SK-N-MC (cell line): ENCODE results near the gene TAF11L7.
"Not testable (repeated sequence)": the region's sequence is repeated elsewhere in the genome, so short reads cannot be mapped to it uniquely, and the experiment has no call there.

Source experiments
- DNase-seq: peaks from one replicate; pipeline ENCODE4 v3.0.0-alpha.2; 2011; ENCODE audit warnings: low read depth, low spot score
- H3K27ac ChIP-seq: fragments of 200-600 bp; sonication (generic); 2 replicates; pipeline ENCODE4 v1.5.1; 2016; ENCODE audit warnings: mixed run types
- H3K36me3 ChIP-seq: fragments of 200-600 bp; sonication (generic); 2 replicates; pipeline ENCODE4 v1.6.1; 2017; ENCODE audit warnings: antibody characterized with exemption, low read length, mixed read lengths; ENCODE audit not compliant: insufficient read depth
- H3K4me3 ChIP-seq: fragments of 200-600 bp; sonication (generic); 2 replicates; pipeline ENCODE4 v1.5.1; 2016
- H3K9ac ChIP-seq: fragments of 200-600 bp; sonication (generic); 2 replicates; pipeline ENCODE4 v1.8.0; 2017; ENCODE audit warnings: mixed run types, mixed read lengths; ENCODE audit not compliant: insufficient read length
- H3K9me3 ChIP-seq: fragments of 200-600 bp; sonication (generic); 2 replicates; pipeline ENCODE4 v1.6.1; 2017; ENCODE audit warnings: low read depth, mild to moderate bottlenecking, antibody characterized with exemption, low read length, moderate library complexity, mixed read lengths
- EZH2 ChIP-seq: fragments of 200-600 bp; sonication (generic); IDR thresholded peaks from one replicate; pipeline ENCODE4 v1.6.1; 2017; ENCODE audit warnings: antibody characterized with exemption
- FOXP2 ChIP-seq: optimal IDR thresholded peaks from 2 replicates; pipeline ENCODE3; 2011; ENCODE audit warnings: mild to moderate bottlenecking, moderate library complexity; ENCODE audit not compliant: insufficient read depth; ENCODE audit errors: extremely low read length, control extremely low read depth
- POLR2AphosphoS5 ChIP-seq: IDR thresholded peaks from 2 replicates; pipeline ENCODE4 v1.6.1; 2012; ENCODE audit warnings: mild to moderate bottlenecking, low read depth, low read length, borderline replicate concordance

TAF11L7 gene

GRCh38 chr5:17585658-17586057 lies at the start of gene TAF11L7:
TAF11L7 (minus strand) TSS chr5:17585758.
- H3K27ac ChIP-seq, H3K36me3 ChIP-seq, H3K4me3 ChIP-seq, H3K9me3 ChIP-seq, H3K9ac ChIP-seq, DNase-seq: not testable (repeated sequence)

DNA sequence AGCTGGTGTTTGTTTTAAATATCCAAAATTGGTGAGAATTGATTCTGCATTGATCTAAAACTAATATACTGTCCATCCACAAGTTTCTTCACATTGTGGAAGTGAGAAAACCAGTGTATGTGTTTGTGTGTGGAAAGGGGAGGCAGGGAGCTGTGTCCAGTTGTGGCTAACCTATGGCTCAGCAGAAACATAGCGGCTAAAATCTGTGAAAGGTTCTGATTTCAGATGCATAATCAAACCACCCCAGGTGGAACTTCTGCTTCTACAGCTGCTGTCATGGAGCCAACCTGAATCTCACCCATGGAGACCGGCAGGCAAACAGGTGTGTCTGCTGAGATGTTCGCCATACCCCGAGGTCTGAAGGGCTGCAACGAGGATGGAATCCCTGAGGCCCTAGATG lies 48.6 kb upstream of the TAF11L7 start, which contains the start of gene TAF11L14:
Gene TAF11L14 (plus strand): TSS at position 301 of the 400 bp plus-strand sequence.
- Histone ChIP-seq H3K4me3 (no peak within 1 kb of the TSS), H3K9ac (no peak within 1 kb of the TSS), H3K9me3 (no peaks in the 10 kb centered on the region), H3K36me3 (no peaks in the 10 kb centered on the region), H3K27ac (no peak within 1 kb of the TSS)
- TF ChIP-seq FOXP2 (no peak), EZH2 (no peak), POLR2AphosphoS5 (no peak)
- DNase-seq, result no peak

DNA sequence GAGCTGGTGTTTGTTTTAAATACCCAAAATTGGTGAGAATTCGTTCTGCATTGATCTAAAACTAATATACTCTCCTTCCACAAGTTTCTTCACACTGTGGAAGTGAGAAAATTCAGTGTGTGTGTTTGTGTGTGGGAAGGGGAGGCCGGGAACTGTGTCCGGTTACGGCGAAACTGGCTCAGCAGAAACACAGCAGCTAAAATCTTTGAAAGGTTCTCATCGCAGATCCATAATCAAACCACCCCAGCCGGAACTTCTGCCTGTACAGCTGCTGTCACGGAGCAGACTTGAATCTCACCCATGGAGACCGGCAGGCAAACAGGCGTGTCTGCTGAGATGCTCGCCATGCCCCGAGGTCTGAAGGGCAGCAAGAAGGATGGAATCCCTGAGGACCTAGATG lies 46.2 kb upstream of the TAF11L7 start, which contains the start of gene TAF11L13:
Gene TAF11L13 (plus strand): TSS at position 301 of the 400 bp plus-strand sequence.
- not testable (repeated sequence) for H3K4me3 ChIP-seq, H3K36me3 ChIP-seq, H3K9me3 ChIP-seq, H3K27ac ChIP-seq, H3K9ac ChIP-seq, DNase-seq

DNA sequence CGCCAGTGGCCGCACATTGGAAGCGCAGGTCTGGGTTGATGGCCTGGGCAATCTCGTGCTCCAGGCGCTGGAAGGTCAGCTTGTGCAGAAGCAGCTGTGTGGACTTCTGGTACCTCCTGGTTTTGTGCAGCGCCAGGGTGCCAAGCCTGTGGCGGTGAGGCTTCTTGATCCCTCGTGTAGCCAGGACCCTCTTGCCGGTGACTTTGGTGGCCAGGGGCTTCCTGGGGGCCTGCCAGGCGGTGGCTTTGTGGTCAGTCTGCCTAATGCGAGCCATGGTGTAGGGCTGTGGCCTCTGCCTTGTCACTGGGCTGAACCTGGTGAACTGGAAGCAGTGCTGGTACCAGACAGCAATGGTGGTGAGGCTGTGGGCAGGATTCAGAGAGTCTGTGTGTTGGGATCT lies 40.1 kb upstream of the TAF11L7 start:
- TF ChIP-seq POLR2AphosphoS5 (no peak), FOXP2 (no peak), EZH2 (no peak)
- H3K36me3 ChIP-seq, result no peaks in the 10 kb centered on the region
- DNase-seq, result no peak
- H3K9me3 ChIP-seq, result no peaks in the 10 kb centered on the region
- no peak overlapping the region for H3K4me3 ChIP-seq
- no peak overlapping the region for H3K9ac ChIP-seq
- no peak overlapping the region for H3K27ac ChIP-seq

- no peak overlapping the region for H3K4me3 ChIP-seq
- no peak overlapping the region for H3K27ac ChIP-seq
- H3K9ac ChIP-seq, result no peak overlapping the region
- TF ChIP-seq POLR2AphosphoS5, result no peak
- TF ChIP-seq EZH2, result no peak
- H3K36me3 ChIP-seq, result no peaks in the 10 kb centered on the region
- DNase-seq, result no peak
- no peaks in the 10 kb centered on the region for H3K9me3 ChIP-seq
These were observed 35.1 kb upstream of the TAF11L7 start for GRCh38 chr5:17620627-17621026.

DNA sequence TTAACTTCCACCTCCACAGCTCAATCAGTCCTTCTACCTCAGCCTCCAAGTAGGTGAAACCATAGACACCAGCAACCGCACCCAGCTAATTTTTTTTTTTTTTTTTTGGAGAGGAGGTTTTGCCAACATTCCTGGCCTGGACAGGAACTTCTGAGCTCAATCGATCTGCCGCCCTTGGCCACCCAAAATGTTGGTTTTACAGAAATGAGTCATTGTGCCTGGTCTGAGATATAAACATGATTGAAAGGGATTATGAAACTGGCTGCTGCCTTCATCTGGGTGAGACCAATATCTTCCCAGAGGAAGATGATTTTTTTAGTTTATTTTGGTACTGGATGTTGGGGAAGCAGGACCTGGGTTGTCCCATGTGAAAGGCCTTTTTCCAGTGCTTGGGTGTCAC lies 33.8 kb upstream of the TAF11L7 start:
- H3K9me3 ChIP-seq, result no peaks in the 10 kb centered on the region
- no peak for DNase-seq
- no peak for TF ChIP-seq POLR2AphosphoS5
- TF ChIP-seq FOXP2, result no peak
- TF ChIP-seq EZH2, result no peak
- H3K27ac ChIP-seq, result no peak overlapping the region
- H3K9ac ChIP-seq, result no peak overlapping the region
- no peaks in the 10 kb centered on the region for H3K36me3 ChIP-seq
- H3K4me3 ChIP-seq, result no peak overlapping the region

DNA sequence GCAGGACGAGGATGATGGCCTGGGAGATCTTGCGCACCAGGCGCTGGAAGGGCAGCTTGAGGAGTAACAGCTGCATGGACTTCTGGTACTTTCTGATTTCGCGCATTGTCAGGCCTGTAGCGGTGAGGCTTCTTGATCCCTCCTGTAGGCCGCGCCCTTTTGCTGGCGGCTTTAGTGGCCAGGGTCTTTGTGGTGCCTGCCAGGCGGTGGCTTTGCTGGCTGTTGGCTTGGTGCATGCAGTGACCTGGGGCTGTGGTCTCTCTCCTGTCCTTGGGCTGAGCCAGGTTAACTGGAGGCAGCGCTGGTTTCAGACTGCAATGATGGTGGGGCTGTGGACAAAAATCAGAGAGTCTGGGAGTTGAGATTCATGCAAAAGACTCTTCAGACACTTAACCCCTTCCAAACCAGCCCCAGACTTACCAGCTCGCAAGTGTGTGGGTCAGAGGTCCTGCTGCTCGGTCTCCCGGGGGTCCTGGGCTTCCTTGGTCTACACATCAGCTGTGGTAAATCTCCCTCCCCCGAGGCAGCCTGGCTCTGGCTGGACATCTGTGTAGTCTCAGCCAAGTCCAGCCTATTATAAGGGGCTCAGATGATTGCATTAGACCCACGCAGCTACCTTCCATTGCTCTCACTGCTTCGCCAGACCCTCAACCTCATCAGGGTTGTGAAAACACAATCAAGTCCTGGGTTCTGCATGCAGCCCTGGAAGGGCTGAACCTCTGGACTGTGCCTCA lies 29.5 kb upstream of the TAF11L7 start:
- TF ChIP-seq EZH2 (no peak), POLR2AphosphoS5 (no peak), FOXP2 (no peak)
- DNase-seq, result no peak
- Histone ChIP-seq H3K4me3 (no peak overlapping the region), H3K9ac (no peak overlapping the region), H3K9me3 (no peaks in the 10 kb centered on the region), H3K27ac (no peak overlapping the region), H3K36me3 (no peaks in the 10 kb centered on the region)

GRCh38 chr5:17610092-17610491 lies 24.5 kb upstream of the TAF11L7 start, which contains the start of gene TAF11L12:
TAF11L12 (plus strand) TSS chr5:17610392.
- not testable (repeated sequence) for H3K9me3 ChIP-seq, DNase-seq, H3K27ac ChIP-seq

GRCh38 chr5:17607461-17607860 lies 21.9 kb upstream of the TAF11L7 start:
- not testable (repeated sequence) for H3K9ac ChIP-seq, H3K4me3 ChIP-seq, H3K36me3 ChIP-seq, H3K9me3 ChIP-seq, H3K27ac ChIP-seq, DNase-seq

More at GRCh38 chr5:17610092-17610491, 24.5 kb upstream of the TAF11L7 start, which contains the start of gene TAF11L12:
- not testable (repeated sequence) for H3K4me3 ChIP-seq, H3K36me3 ChIP-seq, H3K9ac ChIP-seq

DNA sequence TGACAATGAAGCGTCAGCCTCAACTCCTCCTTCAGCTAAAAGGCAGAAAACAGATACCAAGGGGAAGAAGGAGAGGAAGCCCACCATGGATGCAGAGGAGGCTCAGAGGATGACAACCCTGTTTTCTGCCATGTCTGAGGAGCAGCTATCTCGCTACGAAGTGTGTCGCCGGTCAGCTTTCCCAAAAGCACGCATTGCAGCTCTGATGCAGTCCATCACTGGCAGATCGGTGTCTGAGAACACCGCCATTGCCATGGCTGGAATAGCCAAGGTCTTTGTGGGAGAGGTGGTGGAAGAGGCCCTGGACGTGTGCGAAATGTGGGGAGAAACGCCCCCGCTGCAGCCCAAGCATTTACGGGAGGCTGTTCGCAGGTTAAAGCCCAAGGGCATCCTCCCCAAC lies 19.4 kb upstream of the TAF11L7 start:
- Histone ChIP-seq H3K27ac (no peak overlapping the region), H3K36me3 (no peaks in the 10 kb centered on the region), H3K9me3 (no peaks in the 10 kb centered on the region), H3K9ac (no peak overlapping the region), H3K4me3 (no peak overlapping the region)
- no peak for DNase-seq
- TF ChIP-seq POLR2AphosphoS5 (no peak), EZH2 (no peak), FOXP2 (no peak)

- H3K9ac ChIP-seq, result peak within 1 kb of the TSS; percentile 32
- not testable (repeated sequence) for DNase-seq, H3K36me3 ChIP-seq, H3K27ac ChIP-seq, H3K9me3 ChIP-seq, H3K4me3 ChIP-seq
These were observed 18.3 kb upstream of the TAF11L7 start, which contains the start of gene TAF11L11 for GRCh38 chr5:17603880-17604279. TAF11L11 (plus strand) TSS chr5:17604183.

GRCh38 chr5:17597728-17598127 lies 12.2 kb upstream of the TAF11L7 start, which contains the start of gene TAF11L10:
TAF11L10 (minus strand) TSS chr5:17597828.
- not testable (repeated sequence) for H3K4me3 ChIP-seq, DNase-seq, H3K36me3 ChIP-seq, H3K9ac ChIP-seq, H3K27ac ChIP-seq, H3K9me3 ChIP-seq

DNA sequence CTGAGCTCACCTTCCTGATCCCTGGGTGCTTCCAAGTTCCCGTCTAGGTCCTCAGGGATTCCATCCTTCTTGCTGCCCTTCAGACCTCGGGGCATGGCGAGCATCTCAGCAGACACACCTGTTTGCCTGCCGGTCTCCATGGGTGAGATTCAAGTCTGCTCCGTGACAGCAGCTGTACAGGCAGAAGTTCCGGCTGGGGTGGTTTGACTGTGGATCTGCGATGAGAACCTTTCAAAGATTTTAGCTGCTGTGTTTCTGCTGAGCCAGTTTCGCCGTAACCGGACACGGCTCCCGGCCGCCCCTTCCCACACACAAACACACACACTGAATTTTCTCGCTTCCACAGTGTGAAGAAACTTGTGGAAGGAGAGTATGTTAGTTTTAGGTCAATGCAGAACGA lies 8.7 kb upstream of the TAF11L7 start, which contains the start of gene TAF11L9:
Gene TAF11L9 (minus strand): TSS at position 140 of the 400 bp plus-strand sequence.
- not testable (repeated sequence) for H3K4me3 ChIP-seq, H3K27ac ChIP-seq, H3K36me3 ChIP-seq, H3K9ac ChIP-seq, DNase-seq, H3K9me3 ChIP-seq

GRCh38 chr5:17590860-17591259 lies 5.3 kb upstream of the TAF11L7 start, which contains the start of gene TAF11L8:
TAF11L8 (minus strand) TSS chr5:17590960.
- not testable (repeated sequence) for H3K4me3 ChIP-seq, H3K36me3 ChIP-seq, H3K27ac ChIP-seq, H3K9me3 ChIP-seq, H3K9ac ChIP-seq, DNase-seq
